GM12801 (cell line): ENCODE measurements around the gene EPHA1.

ENCODE experiments used
- CTCF ChIP-seq: IDR thresholded peaks from one replicate; pipeline ENCODE4 v1.5.1; 2011; ENCODE audit warnings: control low read depth; ENCODE audit not compliant: insufficient read length; ENCODE audit errors: extremely low read depth

Gene EPHA1

GRCh38 chr7:143393267-143394041 lies 15.2 kb downstream of the EPHA1 start:
- no peak for TF ChIP-seq CTCF

- TF ChIP-seq CTCF: no peak
Measured at GRCh38 chr7:143392875-143393266, 15.8 kb downstream of the EPHA1 start.

GRCh38 chr7:143391462-143392404 lies 16.9 kb downstream of the EPHA1 start:
- TF ChIP-seq CTCF: no peak

- TF ChIP-seq CTCF: no peak
Measured at GRCh38 chr7:143390773-143391317, 17.8 kb downstream of the EPHA1 start.

- no peak for TF ChIP-seq CTCF
Measured at GRCh38 chr7:143390104-143390772, 18.4 kb downstream of the EPHA1 start.

- TF ChIP-seq CTCF: no peak
Measured at GRCh38 chr7:143389316-143390103, 19.1 kb downstream of the EPHA1 start.
